ENCODE results near the gene KLHDC10.
"Not testable (repeated sequence)": the region's sequence is repeated elsewhere in the genome, so short reads cannot be mapped to it uniquely, and the experiment has no call there.

Gene KLHDC10

DNA sequence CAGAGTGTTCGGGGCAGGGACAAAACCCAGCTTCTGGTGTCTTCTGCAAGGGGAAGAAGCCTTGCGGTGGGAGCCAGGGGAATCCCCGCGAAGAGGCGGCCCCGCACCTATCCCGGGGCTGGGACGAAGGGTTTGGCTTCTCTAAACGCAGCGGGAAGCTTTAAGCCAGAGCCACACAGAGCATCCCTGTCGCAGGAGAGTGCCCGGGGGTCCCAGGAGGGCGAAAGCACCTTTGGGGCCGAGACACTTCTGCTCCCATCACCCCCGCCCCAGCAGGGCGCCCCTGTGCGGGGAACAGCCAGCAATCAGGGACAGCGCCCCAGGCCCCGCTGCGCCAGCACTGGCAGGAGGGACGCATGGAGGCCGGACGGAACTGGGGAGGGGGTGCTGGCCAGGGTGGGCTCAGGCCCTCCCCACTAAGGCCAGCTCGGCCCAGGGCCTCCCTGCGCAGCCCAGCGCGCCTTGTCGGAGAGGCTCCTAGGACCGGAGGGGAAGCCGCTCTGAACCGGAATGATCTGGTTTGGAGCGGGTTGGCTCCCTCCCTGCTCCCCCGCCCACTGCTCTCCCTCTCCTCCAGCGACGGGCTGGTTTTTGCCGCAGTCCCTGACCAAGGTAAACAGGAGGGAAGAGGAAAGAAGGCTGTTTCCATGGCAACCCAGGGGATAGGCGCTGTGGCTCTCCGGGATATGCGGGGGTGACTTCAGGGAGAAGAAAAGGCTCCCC lies 71.0 kb downstream of the KLHDC10 start:
- peak; percentile 70 for DNase-seq (ENCODE audit: low read depth)

- DNase-seq (ENCODE audit: low read depth), result no peak
Measured at GRCh38 chr7:130141884-130142653, 71.7 kb downstream of the KLHDC10 start.

DNA sequence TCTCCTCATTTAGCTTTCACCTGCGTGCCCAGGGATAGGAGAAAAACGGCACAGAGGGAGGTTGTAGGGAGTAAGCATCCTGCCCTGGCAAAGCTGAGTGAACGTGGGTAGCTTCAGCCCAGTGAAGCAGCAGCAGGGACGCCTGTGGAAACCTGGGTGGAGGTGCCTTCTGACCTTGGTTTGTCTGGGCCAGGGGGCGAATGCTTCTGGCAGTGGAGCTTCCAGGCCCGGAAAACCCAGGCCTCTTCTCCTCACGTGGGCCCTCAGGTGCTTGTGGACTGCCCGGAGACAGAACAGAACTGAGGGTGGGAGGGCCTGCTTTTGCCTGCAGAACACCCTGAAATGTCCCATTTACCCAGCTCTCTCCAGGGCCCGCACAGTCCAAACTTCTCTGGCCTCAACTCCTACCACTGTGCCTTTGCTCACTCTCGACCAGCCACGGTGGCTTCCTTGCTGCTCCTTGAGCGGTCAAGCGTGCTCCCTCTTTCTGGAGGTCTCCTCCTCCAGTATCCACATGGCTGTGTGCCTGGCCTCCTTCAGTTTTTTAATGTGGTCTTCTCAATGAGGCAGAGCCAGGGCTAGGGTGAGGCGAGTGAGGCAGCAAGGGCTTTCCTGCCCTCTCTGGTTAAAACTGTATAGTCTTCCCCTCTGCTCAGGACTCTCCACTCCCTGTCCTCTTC lies 72.5 kb downstream of the KLHDC10 start:
- DNase-seq (ENCODE audit: low read depth), result no peak

DNA sequence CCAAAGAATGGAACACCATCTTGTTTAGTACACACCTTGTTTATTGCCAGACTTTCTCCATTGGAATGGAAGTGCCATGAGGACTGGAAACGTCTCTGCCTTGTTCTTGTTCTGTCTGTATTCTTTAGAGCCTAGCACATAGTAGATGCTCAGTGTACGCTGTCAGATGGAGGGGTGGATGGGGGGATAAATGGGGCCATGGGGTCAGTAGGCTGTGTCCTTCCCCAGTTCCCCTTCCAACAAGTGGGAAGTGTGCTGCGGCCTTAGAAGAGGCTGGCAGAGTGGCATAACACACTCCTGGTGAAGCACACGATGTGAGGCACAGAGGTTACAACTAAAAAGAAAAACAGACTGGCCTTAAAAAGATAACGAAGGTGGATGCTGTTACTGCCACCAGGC lies 73.0 kb downstream of the KLHDC10 start:
- no peak for DNase-seq (ENCODE audit: low read depth)

DNA sequence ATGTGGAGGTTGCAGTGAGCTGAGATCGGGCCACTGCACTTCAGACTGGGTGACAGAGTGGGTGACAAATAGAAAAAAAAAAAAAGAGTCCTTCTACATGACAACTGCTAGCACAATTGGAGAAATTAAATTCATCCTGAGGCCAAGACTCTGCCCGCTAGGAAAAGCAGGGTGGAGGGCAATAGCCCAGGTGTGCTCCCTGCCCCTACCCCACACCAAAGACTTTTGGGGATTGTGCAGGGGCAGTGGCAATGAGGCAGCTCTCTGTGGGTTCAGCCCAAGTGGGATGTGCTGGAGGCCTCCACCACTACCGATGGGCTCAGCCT lies 73.6 kb downstream of the KLHDC10 start:
- DNase-seq (ENCODE audit: low read depth), result no peak

- DNase-seq (ENCODE audit: low read depth), result no peak
Measured at GRCh38 chr7:130144312-130145171, 74.2 kb downstream of the KLHDC10 start.

DNA sequence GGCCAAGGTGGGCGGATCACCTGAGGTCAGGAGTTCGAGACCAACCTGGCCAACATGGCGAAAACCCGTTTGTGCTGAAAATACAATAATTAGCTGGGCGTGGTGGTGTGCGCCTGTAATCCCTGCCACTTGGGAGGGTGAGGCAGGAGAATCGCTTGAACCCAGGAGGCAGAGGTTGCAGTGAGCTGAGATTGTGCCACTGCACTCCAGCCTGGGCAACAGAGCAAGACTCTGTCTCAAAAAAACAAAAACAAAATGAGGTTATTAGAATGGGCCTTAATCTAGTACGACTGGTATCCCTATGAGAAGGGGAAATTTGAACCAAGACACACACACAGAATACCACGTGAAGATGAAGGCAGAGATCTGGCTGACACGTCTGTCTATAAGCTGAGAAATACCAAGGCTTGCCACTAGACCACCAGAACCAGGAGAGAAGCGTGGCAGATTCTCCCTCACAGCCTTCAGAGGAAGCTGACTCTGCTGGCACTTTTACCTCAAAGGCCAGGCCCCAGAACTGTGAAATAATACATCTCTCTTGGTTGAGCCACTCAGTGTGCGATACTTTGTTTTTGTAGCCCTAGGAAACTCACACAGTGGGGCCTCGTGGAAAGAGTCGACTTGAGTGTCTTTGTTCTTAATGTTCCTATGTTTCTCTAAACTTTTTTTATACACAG lies 75.2 kb downstream of the KLHDC10 start:
- DNase-seq (ENCODE audit: low read depth), result no peak

GRCh38 chr7:130146142-130146541 lies 75.8 kb downstream of the KLHDC10 start:
- DNase-seq (ENCODE audit: low read depth), result not testable (repeated sequence)

- no peak for DNase-seq (ENCODE audit: low read depth)
Measured at GRCh38 chr7:130146693-130147405, 76.5 kb downstream of the KLHDC10 start.

DNA sequence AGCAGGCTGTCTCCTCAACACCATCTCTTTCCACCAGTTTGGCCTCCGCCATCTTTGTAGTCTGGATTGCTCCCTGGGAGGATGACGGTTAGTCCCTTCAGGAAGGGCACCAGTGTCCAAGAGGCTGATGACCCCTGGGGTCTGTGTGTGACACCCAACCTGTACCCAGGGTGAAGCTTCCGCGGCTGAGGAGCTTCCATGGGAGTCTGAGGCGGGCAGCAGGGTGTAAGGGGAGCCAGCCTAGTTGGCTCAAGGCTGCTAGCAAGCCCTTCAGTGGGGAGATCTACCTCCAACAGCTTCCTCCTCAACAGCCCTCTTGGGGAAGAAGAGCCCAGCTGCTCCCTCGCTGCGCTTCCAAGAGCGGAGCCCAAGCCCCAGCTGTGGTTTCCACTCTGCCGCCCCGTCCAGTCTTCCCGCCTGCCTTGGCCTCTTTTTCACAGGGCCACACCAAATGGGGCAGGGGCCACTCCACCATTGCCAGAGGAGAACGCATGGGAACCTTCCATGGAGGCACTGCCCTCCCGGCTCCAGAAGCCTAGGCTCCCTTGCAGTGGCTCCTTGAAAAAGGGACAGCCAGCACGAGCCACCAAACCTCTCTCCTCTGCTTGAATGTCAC lies 77.5 kb downstream of the KLHDC10 start:
- no peak for DNase-seq (ENCODE audit: low read depth)

GRCh38 chr7:130148561-130148960 lies 78.2 kb downstream of the KLHDC10 start:
- no peak for DNase-seq (ENCODE audit: low read depth)

GRCh38 chr7:130149281-130150139 lies 79.2 kb downstream of the KLHDC10 start:
- DNase-seq (ENCODE audit: low read depth), result no peak

- no peak for DNase-seq (ENCODE audit: low read depth)
Measured at GRCh38 chr7:130150587-130150986, 80.3 kb downstream of the KLHDC10 start.

DNA sequence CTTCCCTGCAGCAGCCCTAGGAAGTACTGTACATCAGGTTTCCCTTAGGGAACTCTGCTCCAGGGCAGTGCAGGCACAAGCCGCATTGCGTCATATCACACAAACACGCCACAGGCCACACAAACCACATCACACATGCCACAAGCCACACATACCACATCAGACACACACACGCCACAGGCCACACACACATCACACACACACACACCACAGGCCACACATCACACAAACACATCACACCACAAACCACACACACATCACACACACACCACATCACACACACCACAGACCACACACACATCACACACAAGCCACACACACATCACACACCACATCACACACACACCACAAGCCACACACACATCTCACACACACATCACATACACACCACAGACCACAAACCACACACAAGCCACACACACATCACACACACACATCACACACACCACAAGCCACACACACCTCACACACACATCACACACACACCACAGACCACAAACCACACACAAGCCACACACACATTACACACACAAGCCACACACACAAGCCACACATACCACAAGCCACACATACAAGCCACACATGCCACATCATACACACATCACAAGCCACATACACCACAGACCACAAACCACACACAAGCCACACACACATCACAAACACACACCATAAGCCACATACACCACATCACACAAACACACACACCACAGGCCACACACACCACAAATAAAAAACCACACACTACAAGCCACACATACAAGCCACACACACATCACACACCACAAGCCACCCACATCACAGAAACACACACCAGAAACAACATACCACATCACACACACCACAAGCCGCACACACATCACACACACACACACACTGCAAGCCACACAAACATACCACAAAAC lies 81.5 kb downstream of the KLHDC10 start:
- no peak for DNase-seq (ENCODE audit: low read depth)

DNA sequence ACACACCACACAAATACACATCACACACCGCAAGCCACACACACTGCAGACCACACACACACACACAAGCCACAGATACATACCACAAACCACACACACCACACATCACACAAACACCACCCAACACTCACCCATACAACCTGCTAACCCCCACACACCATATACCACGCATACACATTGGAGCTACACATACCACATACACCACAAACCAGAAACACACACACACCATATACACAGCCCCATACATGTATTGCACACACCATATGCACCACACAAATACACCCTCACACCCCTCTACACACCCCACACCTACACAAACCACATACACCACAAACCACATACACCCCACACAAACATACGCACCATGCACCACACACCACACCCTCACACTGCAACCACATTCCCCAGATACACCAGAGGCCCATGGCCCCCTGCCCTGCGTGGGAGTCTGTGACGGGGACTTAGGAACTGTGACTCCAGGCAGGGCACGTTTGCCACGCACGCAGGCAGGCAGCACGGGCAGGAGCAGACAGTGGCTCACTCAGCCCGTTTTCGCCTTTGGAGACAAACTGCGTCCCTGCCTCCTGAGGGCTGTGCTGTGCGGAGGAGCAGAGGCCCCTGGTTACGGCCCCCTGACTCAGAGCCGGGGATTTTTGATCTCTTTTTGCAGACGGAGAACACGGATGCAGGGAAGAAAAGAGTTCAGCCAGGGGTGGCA lies 82.3 kb downstream of the KLHDC10 start:
- DNase-seq (ENCODE audit: low read depth), result no peak

- DNase-seq (ENCODE audit: low read depth), result no peak
Measured at GRCh38 chr7:130153211-130153908, 83.0 kb downstream of the KLHDC10 start.

- no peak for DNase-seq (ENCODE audit: low read depth)
Measured at GRCh38 chr7:130154131-130154500, 83.8 kb downstream of the KLHDC10 start.
